ENCODE measurements around the gene WIPF3.

WIPF3 gene

GRCh38 chr7:29809533-29810155, 3.3 kb downstream of the WIPF3 start:
- no peak overlapping the region for H3K27ac ChIP-seq (ENCODE audit: low read depth, low read length)
- peaks cover 30% of the 10 kb centered on the region for H3K27me3 ChIP-seq (ENCODE audit: control insufficient read depth, insufficient read depth, low read length)
- peaks cover 9% of the 10 kb centered on the region for H3K4me1 ChIP-seq (ENCODE audit: control insufficient read depth, insufficient read depth, low read length)
- H3K9ac ChIP-seq (ENCODE audit: low read depth, low read length), result no peak overlapping the region
- no peak overlapping the region for H3K4me3 ChIP-seq (ENCODE audit: low read depth, low read length)
- H3K9me3 ChIP-seq (ENCODE audit: control insufficient read depth, insufficient read depth, low read length), result no peaks in the 10 kb centered on the region
- H3K36me3 ChIP-seq (ENCODE audit: control insufficient read depth, insufficient read depth, low read length), result no peaks in the 10 kb centered on the region

GRCh38 chr7:29810297-29810696, 4.0 kb downstream of the WIPF3 start:
- H3K36me3 ChIP-seq (ENCODE audit: control insufficient read depth, insufficient read depth, low read length), result no peaks in the 10 kb centered on the region
- no peaks in the 10 kb centered on the region for H3K9me3 ChIP-seq (ENCODE audit: control insufficient read depth, insufficient read depth, low read length)
- H3K4me3 ChIP-seq (ENCODE audit: low read depth, low read length), result no peak overlapping the region
- H3K9ac ChIP-seq (ENCODE audit: low read depth, low read length), result no peak overlapping the region
- peaks cover 23% of the 10 kb centered on the region for H3K27me3 ChIP-seq (ENCODE audit: control insufficient read depth, insufficient read depth, low read length)
- H3K4me1 ChIP-seq (ENCODE audit: control insufficient read depth, insufficient read depth, low read length), result peaks cover 9% of the 10 kb centered on the region
- no peak overlapping the region for H3K27ac ChIP-seq (ENCODE audit: low read depth, low read length)

- Histone ChIP-seq H3K4me1 (ENCODE audit: control insufficient read depth, insufficient read depth, low read length) (peaks cover 7% of the 10 kb centered on the region), H3K27ac (ENCODE audit: low read depth, low read length) (no peak overlapping the region), H3K36me3 (ENCODE audit: control insufficient read depth, insufficient read depth, low read length) (no peaks in the 10 kb centered on the region), H3K27me3 (ENCODE audit: control insufficient read depth, insufficient read depth, low read length) (peaks cover 17% of the 10 kb centered on the region), H3K4me3 (ENCODE audit: low read depth, low read length) (no peak overlapping the region), H3K9me3 (ENCODE audit: control insufficient read depth, insufficient read depth, low read length) (no peaks in the 10 kb centered on the region), H3K9ac (ENCODE audit: low read depth, low read length) (no peak overlapping the region)
These were observed 4.6 kb downstream of the WIPF3 start for GRCh38 chr7:29810813-29811482.

- Histone ChIP-seq H3K27me3 (ENCODE audit: control insufficient read depth, insufficient read depth, low read length) (peaks cover 15% of the 10 kb centered on the region), H3K36me3 (ENCODE audit: control insufficient read depth, insufficient read depth, low read length) (no peaks in the 10 kb centered on the region), H3K4me3 (ENCODE audit: low read depth, low read length) (no peak overlapping the region), H3K27ac (ENCODE audit: low read depth, low read length) (no peak overlapping the region), H3K4me1 (ENCODE audit: control insufficient read depth, insufficient read depth, low read length) (peaks cover 6% of the 10 kb centered on the region; the same call in 1 of the 2 replicates), H3K9ac (ENCODE audit: low read depth, low read length) (no peak overlapping the region), H3K9me3 (ENCODE audit: control insufficient read depth, insufficient read depth, low read length) (no peaks in the 10 kb centered on the region)
These were observed 5.3 kb downstream of the WIPF3 start for GRCh38 chr7:29811586-29811985.

GRCh38 chr7:29812185-29812876, 6.0 kb downstream of the WIPF3 start:
- peaks cover 6% of the 10 kb centered on the region; the same call in 1 of the 2 replicates for H3K4me1 ChIP-seq (ENCODE audit: control insufficient read depth, insufficient read depth, low read length)
- H3K9ac ChIP-seq (ENCODE audit: low read depth, low read length), result no peak overlapping the region
- H3K9me3 ChIP-seq (ENCODE audit: control insufficient read depth, insufficient read depth, low read length), result no peaks in the 10 kb centered on the region
- no peaks in the 10 kb centered on the region for H3K36me3 ChIP-seq (ENCODE audit: control insufficient read depth, insufficient read depth, low read length)
- peaks cover 9% of the 10 kb centered on the region for H3K27me3 ChIP-seq (ENCODE audit: control insufficient read depth, insufficient read depth, low read length)
- no peak overlapping the region for H3K4me3 ChIP-seq (ENCODE audit: low read depth, low read length)
- H3K27ac ChIP-seq (ENCODE audit: low read depth, low read length), result no peak overlapping the region

- no peaks in the 10 kb centered on the region for H3K4me1 ChIP-seq (ENCODE audit: control insufficient read depth, insufficient read depth, low read length)
- no peak overlapping the region for H3K27ac ChIP-seq (ENCODE audit: low read depth, low read length)
- no peak overlapping the region for H3K4me3 ChIP-seq (ENCODE audit: low read depth, low read length)
These were observed 9.1 kb downstream of the WIPF3 start for GRCh38 chr7:29815181-29816105.

GRCh38 chr7:29818308-29818707, 12.0 kb downstream of the WIPF3 start:
- Histone ChIP-seq H3K9ac (ENCODE audit: low read depth, low read length) (no peak overlapping the region), H3K4me3 (ENCODE audit: low read depth, low read length) (no peak overlapping the region)

More at GRCh38 chr7:29815181-29816105, 9.1 kb downstream of the WIPF3 start:
- H3K9ac ChIP-seq (ENCODE audit: low read depth, low read length), result no peak overlapping the region
- H3K27me3 ChIP-seq (ENCODE audit: control insufficient read depth, insufficient read depth, low read length), result no peaks in the 10 kb centered on the region
- H3K9me3 ChIP-seq (ENCODE audit: control insufficient read depth, insufficient read depth, low read length), result no peaks in the 10 kb centered on the region
- no peaks in the 10 kb centered on the region for H3K36me3 ChIP-seq (ENCODE audit: control insufficient read depth, insufficient read depth, low read length)

GRCh38 chr7:29825775-29826529, 19.6 kb downstream of the WIPF3 start:
- H3K4me3 ChIP-seq (ENCODE audit: low read depth, low read length), result no peak overlapping the region; the same call in 1 of the 2 replicates
- H3K9ac ChIP-seq (ENCODE audit: low read depth, low read length), result no peak overlapping the region
- H3K27me3 ChIP-seq (ENCODE audit: control insufficient read depth, insufficient read depth, low read length), result no peaks in the 10 kb centered on the region
- peaks cover 8% of the 10 kb centered on the region for H3K4me1 ChIP-seq (ENCODE audit: control insufficient read depth, insufficient read depth, low read length)
- no peak overlapping the region for H3K27ac ChIP-seq (ENCODE audit: low read depth, low read length)
- no peaks in the 10 kb centered on the region for H3K36me3 ChIP-seq (ENCODE audit: control insufficient read depth, insufficient read depth, low read length)
- no peaks in the 10 kb centered on the region for H3K9me3 ChIP-seq (ENCODE audit: control insufficient read depth, insufficient read depth, low read length)

More at GRCh38 chr7:29818308-29818707, 12.0 kb downstream of the WIPF3 start:
- H3K27ac ChIP-seq (ENCODE audit: low read depth, low read length), result no peak overlapping the region
- no peaks in the 10 kb centered on the region for H3K27me3 ChIP-seq (ENCODE audit: control insufficient read depth, insufficient read depth, low read length)
- no peaks in the 10 kb centered on the region for H3K9me3 ChIP-seq (ENCODE audit: control insufficient read depth, insufficient read depth, low read length)
- H3K4me1 ChIP-seq (ENCODE audit: control insufficient read depth, insufficient read depth, low read length), result no peaks in the 10 kb centered on the region
- no peaks in the 10 kb centered on the region for H3K36me3 ChIP-seq (ENCODE audit: control insufficient read depth, insufficient read depth, low read length)

- Histone ChIP-seq H3K27ac (ENCODE audit: low read depth, low read length) (no peak overlapping the region), H3K9ac (ENCODE audit: low read depth, low read length) (no peak overlapping the region), H3K36me3 (ENCODE audit: control insufficient read depth, insufficient read depth, low read length) (no peaks in the 10 kb centered on the region), H3K4me1 (ENCODE audit: control insufficient read depth, insufficient read depth, low read length) (peaks cover 8% of the 10 kb centered on the region), H3K27me3 (ENCODE audit: control insufficient read depth, insufficient read depth, low read length) (no peaks in the 10 kb centered on the region), H3K9me3 (ENCODE audit: control insufficient read depth, insufficient read depth, low read length) (no peaks in the 10 kb centered on the region), H3K4me3 (ENCODE audit: low read depth, low read length) (no peak overlapping the region)
These were observed 20.2 kb downstream of the WIPF3 start for GRCh38 chr7:29826530-29826822.

GRCh38 chr7:29826904-29827303, 20.6 kb downstream of the WIPF3 start:
- no peak overlapping the region for H3K9ac ChIP-seq (ENCODE audit: low read depth, low read length)
- H3K4me3 ChIP-seq (ENCODE audit: low read depth, low read length), result no peak overlapping the region
- no peaks in the 10 kb centered on the region for H3K36me3 ChIP-seq (ENCODE audit: control insufficient read depth, insufficient read depth, low read length)
- no peaks in the 10 kb centered on the region for H3K9me3 ChIP-seq (ENCODE audit: control insufficient read depth, insufficient read depth, low read length)
- H3K27ac ChIP-seq (ENCODE audit: low read depth, low read length), result no peak overlapping the region
- H3K4me1 ChIP-seq (ENCODE audit: control insufficient read depth, insufficient read depth, low read length), result peaks cover 8% of the 10 kb centered on the region
- no peaks in the 10 kb centered on the region for H3K27me3 ChIP-seq (ENCODE audit: control insufficient read depth, insufficient read depth, low read length)

All from HUES48 (cell line).